Peyer's patch (tissue), 4 donors: ENCODE measurements around the gene MUC13.

Experiments
- POLR2A ChIP-seq, 2 donors: fragments of 450-650 bp; IDR thresholded peaks; one replicate each; pipeline ENCODE4 v1.5.1; 2017; ENCODE audit warnings: antibody characterized with exemption in 2 of 2, mild to moderate bottlenecking in 2 of 2, moderate library complexity in 2 of 2
- TF ChIP-seq, protein P1 (sequence below), 6 experiments: fragments of 450-650 bp in 4 of 6; fragments of 200-600 bp in 2 of 6; sonication (generic) in 1 of 6; IDR thresholded peaks; one replicate each; pipeline ENCODE4 v1.5.1; 2017 to 2019; ENCODE audit warnings: antibody characterized with exemption in 6 of 6, mild to moderate bottlenecking in 3 of 6, moderate library complexity in 1 of 6

DNA sequence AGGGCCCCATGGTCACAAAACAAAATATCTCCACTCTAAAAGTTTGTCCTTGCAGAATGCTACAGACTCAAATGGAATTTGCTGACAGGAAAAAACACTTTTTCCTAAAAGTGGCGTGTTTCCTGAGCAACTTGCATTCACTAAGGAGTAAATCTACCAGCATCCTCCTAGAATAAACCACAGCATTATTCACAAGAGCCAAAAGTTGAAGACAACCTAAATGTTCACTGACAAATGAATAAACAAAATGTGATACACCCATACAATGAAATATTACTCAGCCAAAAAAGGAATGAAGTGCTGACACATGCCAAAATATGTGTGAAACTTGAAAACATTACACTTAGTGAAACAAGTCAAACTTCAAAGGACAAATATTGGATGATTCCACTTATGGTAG, 76.3 kb downstream of the MUC13 start:
- TF ChIP-seq, protein P1, sequence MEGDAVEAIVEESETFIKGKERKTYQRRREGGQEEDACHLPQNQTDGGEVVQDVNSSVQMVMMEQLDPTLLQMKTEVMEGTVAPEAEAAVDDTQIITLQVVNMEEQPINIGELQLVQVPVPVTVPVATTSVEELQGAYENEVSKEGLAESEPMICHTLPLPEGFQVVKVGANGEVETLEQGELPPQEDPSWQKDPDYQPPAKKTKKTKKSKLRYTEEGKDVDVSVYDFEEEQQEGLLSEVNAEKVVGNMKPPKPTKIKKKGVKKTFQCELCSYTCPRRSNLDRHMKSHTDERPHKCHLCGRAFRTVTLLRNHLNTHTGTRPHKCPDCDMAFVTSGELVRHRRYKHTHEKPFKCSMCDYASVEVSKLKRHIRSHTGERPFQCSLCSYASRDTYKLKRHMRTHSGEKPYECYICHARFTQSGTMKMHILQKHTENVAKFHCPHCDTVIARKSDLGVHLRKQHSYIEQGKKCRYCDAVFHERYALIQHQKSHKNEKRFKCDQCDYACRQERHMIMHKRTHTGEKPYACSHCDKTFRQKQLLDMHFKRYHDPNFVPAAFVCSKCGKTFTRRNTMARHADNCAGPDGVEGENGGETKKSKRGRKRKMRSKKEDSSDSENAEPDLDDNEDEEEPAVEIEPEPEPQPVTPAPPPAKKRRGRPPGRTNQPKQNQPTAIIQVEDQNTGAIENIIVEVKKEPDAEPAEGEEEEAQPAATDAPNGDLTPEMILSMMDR (IDR thresholded peaks at IDR 0.05), result no peak
- TF ChIP-seq POLR2A (IDR thresholded peaks at IDR 0.05), result no peak
